ENCODE results near the gene PRUNE2. TPM values are rescaled to one million over a fixed set of nuclear protein-coding genes. Genes with fewer than 3 reads are reported as not detected.
"Not testable (repeated sequence)": the region's sequence is repeated elsewhere in the genome, so short reads cannot be mapped to it uniquely, and the experiment has no call there.

Gene PRUNE2
- total RNA-seq, 1 donor from 2014 or later = 3.3 TPM

GRCh38 chr9:76602199-76602598 lies 303.7 kb downstream of the PRUNE2 start:
- TF ChIP-seq, protein P1, sequence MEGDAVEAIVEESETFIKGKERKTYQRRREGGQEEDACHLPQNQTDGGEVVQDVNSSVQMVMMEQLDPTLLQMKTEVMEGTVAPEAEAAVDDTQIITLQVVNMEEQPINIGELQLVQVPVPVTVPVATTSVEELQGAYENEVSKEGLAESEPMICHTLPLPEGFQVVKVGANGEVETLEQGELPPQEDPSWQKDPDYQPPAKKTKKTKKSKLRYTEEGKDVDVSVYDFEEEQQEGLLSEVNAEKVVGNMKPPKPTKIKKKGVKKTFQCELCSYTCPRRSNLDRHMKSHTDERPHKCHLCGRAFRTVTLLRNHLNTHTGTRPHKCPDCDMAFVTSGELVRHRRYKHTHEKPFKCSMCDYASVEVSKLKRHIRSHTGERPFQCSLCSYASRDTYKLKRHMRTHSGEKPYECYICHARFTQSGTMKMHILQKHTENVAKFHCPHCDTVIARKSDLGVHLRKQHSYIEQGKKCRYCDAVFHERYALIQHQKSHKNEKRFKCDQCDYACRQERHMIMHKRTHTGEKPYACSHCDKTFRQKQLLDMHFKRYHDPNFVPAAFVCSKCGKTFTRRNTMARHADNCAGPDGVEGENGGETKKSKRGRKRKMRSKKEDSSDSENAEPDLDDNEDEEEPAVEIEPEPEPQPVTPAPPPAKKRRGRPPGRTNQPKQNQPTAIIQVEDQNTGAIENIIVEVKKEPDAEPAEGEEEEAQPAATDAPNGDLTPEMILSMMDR (conservative IDR thresholded peaks at IDR 0.05) = no peak
- Mint-ChIP-seq H3K27me3 (no peaks in the 10 kb centered on the region), H3K36me3 (no peaks in the 10 kb centered on the region), H3K27ac (no peak overlapping the region), H3K9me3 (no peaks in the 10 kb centered on the region), H3K4me3 (no peak overlapping the region), H3K4me1 (ENCODE audit: unreplicated experiment) (no peaks in the 10 kb centered on the region)
- DNase-seq (ENCODE audit: extremely low spot score, unreplicated experiment) = no peak

DNA sequence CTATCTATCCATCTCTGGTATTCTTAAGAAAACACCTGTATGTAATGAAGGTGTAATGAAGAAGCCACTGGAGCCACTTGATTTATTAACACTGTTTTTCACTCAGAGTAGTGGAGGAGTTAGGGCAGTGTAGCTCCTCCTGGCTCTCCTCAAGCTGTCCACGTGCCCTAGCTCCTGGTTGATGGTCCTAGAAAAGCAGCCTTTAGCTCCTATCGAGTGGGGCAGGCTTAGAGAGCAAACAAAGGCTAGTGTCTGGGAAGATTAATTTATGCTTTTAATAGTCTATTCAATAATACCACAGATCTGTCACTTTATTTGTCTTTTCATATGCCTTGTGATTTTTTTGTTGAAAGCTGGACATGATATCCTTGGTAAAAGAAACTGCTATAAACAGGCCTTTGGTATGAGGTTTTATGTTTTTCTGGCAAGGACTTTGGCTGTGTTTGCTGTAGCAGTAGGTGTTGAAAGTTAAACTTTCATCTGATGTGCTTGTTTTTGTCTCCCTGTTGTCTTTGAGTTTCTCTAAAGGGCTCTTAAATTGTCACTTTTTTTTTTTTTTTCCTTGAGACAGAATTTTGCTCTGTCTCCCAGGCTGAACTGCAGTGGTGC lies 305.8 kb downstream of the PRUNE2 start:
- no peaks in the 10 kb centered on the region for H3K27me3 Mint-ChIP-seq
- no peak overlapping the region for H3K27ac Mint-ChIP-seq
- no peaks in the 10 kb centered on the region for H3K36me3 Mint-ChIP-seq
- no peaks in the 10 kb centered on the region for H3K4me1 Mint-ChIP-seq (ENCODE audit: unreplicated experiment)
- no peak overlapping the region for H3K4me3 Mint-ChIP-seq
- no peaks in the 10 kb centered on the region for H3K9me3 Mint-ChIP-seq
- no peak for DNase-seq (ENCODE audit: extremely low spot score, unreplicated experiment)
- TF ChIP-seq, protein P1 (conservative IDR thresholded peaks at IDR 0.05) = no peak

GRCh38 chr9:76598981-76599380 lies 306.9 kb downstream of the PRUNE2 start:
- H3K4me3 Mint-ChIP-seq = no peak overlapping the region
- no peak overlapping the region for H3K27ac Mint-ChIP-seq
- TF ChIP-seq, protein P1 (conservative IDR thresholded peaks at IDR 0.05) = no peak
- no peak for DNase-seq (ENCODE audit: extremely low spot score, unreplicated experiment)
- no peaks in the 10 kb centered on the region for H3K27me3 Mint-ChIP-seq
- no peaks in the 10 kb centered on the region for H3K36me3 Mint-ChIP-seq
- peaks cover 3% of the 10 kb centered on the region for H3K4me1 Mint-ChIP-seq (ENCODE audit: unreplicated experiment)
- H3K9me3 Mint-ChIP-seq = no peaks in the 10 kb centered on the region

DNA sequence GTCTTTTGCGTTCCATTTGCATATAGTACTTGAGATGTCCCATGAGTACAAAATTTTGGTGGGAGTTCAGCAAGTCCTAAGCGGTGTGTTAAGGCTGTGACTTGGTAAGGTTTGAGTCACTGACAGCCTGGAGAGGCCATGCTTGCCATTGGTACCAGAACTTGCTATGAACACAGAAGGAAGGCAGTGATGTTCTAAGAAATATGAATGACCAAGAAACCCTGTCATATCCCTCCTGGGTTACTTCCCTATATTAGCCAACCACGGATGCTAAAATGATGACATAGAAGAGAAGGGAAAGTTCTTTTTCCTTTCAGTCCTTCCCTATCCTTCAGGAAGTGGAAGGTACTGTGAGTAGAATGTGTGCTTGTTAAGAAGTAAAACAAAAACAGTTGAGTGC lies 310.3 kb downstream of the PRUNE2 start:
- H3K4me3 Mint-ChIP-seq = no peak overlapping the region

GRCh38 chr9:76594764-76595424 lies 311.0 kb downstream of the PRUNE2 start:
- H3K36me3 Mint-ChIP-seq = no peaks in the 10 kb centered on the region
- H3K27me3 Mint-ChIP-seq = peaks cover 6% of the 10 kb centered on the region
- H3K9me3 Mint-ChIP-seq = no peaks in the 10 kb centered on the region
- TF ChIP-seq, protein P1 (conservative IDR thresholded peaks at IDR 0.05) = no peak
- H3K4me1 Mint-ChIP-seq (ENCODE audit: unreplicated experiment) = peaks cover 22% of the 10 kb centered on the region
- no peak overlapping the region for H3K4me3 Mint-ChIP-seq
- DNase-seq (ENCODE audit: extremely low spot score, unreplicated experiment) = no peak
- H3K27ac Mint-ChIP-seq = no peak overlapping the region

More for the DNA sequence above, 310.3 kb downstream of the PRUNE2 start:
- Mint-ChIP-seq H3K4me1 (ENCODE audit: unreplicated experiment) (peaks cover 22% of the 10 kb centered on the region), H3K36me3 (no peaks in the 10 kb centered on the region), H3K27ac (no peak overlapping the region), H3K27me3 (peaks cover 4% of the 10 kb centered on the region), H3K9me3 (no peaks in the 10 kb centered on the region)
- TF ChIP-seq, protein P1 (conservative IDR thresholded peaks at IDR 0.05) = no peak
- no peak for DNase-seq (ENCODE audit: extremely low spot score, unreplicated experiment)

- H3K4me3 Mint-ChIP-seq, H3K9me3 Mint-ChIP-seq: not testable (repeated sequence)
Measured at GRCh38 chr9:76593961-76594735, 311.8 kb downstream of the PRUNE2 start.

More at GRCh38 chr9:76593961-76594735, 311.8 kb downstream of the PRUNE2 start:
- H3K27ac Mint-ChIP-seq; H3K36me3 Mint-ChIP-seq; DNase-seq (ENCODE audit: extremely low spot score, unreplicated experiment); H3K27me3 Mint-ChIP-seq: not testable (repeated sequence)
- peaks cover 22% of the 10 kb centered on the region for H3K4me1 Mint-ChIP-seq (ENCODE audit: unreplicated experiment)

Measured in type B pancreatic cell (in vitro differentiated cells).